GM12873 (cell line): ENCODE results near the gene DCUN1D1.

Source experiments
- TF ChIP-seq, protein P1 (sequence below): IDR thresholded peaks from 2 replicates; pipeline ENCODE4 v1.5.1; 2012; ENCODE audit warnings: low read depth, mild to moderate bottlenecking, moderate library complexity, low read length, control low read depth; ENCODE audit not compliant: insufficient read depth; ENCODE audit errors: missing control alignments

DCUN1D1 gene

GRCh38 chr3:182971637-182972036, 8.7 kb downstream of the DCUN1D1 start:
- TF ChIP-seq, protein P1, sequence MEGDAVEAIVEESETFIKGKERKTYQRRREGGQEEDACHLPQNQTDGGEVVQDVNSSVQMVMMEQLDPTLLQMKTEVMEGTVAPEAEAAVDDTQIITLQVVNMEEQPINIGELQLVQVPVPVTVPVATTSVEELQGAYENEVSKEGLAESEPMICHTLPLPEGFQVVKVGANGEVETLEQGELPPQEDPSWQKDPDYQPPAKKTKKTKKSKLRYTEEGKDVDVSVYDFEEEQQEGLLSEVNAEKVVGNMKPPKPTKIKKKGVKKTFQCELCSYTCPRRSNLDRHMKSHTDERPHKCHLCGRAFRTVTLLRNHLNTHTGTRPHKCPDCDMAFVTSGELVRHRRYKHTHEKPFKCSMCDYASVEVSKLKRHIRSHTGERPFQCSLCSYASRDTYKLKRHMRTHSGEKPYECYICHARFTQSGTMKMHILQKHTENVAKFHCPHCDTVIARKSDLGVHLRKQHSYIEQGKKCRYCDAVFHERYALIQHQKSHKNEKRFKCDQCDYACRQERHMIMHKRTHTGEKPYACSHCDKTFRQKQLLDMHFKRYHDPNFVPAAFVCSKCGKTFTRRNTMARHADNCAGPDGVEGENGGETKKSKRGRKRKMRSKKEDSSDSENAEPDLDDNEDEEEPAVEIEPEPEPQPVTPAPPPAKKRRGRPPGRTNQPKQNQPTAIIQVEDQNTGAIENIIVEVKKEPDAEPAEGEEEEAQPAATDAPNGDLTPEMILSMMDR = no peak

DNA sequence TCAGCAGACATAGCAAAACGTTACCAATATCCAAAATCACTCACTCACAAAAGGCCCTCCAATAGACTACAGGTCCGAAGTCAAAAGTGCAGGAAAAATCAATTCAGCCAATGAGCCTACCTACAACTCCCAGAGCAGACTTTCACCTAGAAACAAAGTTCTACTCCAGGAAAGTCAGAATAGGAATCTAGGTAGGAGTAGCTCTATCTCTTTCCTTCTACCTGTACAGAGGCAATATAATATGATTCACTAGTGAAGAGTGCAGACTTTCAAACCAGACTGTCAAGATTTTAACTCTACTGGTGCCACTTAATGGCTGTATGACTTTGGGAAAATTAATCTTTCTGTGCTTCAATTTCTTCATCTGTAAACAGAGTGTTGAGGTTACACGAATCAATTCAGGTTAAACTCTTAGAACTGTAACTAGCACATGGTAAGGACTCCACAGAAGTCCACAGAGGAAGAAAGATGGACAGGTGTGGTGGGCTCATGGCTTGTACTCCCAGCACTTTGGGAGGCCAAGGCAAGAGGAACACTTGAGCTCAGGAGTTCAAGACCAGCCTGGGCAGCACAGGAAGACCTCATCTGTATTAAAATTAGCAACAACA, 9.4 kb downstream of the DCUN1D1 start:
- TF ChIP-seq, protein P1 = no peak

- TF ChIP-seq, protein P1 = no peak
These were observed 10.5 kb downstream of the DCUN1D1 start for GRCh38 chr3:182969853-182970252.

DNA sequence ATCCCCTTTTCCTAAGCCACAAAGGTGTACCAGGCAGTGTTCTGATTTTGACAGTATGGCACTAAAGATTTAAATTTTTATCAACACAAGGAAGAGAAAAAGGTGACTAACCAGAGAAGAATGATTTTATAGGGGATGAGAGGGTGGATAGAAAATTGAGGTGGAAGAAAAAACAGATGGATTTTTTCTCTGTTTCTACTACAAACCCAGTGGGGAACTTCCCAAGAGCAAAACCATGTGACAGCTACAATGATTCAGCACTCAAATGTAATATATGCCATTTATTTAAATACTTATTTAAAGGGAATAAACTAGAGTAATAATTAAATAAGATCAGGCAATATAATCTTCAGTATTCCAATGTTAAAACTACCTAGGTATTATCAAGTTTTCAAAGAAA, 11.1 kb downstream of the DCUN1D1 start:
- TF ChIP-seq, protein P1 = no peak

- TF ChIP-seq, protein P1 = no peak
These were observed 12.8 kb downstream of the DCUN1D1 start for GRCh38 chr3:182967218-182968204.

DNA sequence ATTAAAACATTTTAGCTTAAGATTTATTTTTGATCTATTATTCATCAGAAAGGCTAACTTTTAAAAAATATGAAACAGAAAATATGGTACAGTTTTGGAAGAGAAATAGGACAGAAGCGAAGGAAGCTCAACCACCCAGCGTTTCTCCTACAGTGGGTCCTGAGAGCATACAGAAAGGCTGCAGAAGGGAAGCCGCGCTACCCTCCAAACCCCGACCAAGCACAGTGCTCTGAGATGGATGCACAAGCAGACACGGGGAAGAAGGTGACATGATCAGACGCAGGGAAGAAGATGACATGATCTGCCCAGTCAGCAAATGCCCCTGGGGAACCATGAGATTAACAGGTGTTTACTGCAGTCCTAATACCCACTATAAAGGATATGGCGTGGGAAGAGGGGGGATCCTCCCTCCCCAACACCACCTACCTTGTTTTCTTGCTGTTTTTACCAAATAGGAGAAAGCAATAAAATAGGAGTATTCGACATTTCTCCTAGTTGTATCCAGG, 14.4 kb downstream of the DCUN1D1 start:
- TF ChIP-seq, protein P1 = no peak

DNA sequence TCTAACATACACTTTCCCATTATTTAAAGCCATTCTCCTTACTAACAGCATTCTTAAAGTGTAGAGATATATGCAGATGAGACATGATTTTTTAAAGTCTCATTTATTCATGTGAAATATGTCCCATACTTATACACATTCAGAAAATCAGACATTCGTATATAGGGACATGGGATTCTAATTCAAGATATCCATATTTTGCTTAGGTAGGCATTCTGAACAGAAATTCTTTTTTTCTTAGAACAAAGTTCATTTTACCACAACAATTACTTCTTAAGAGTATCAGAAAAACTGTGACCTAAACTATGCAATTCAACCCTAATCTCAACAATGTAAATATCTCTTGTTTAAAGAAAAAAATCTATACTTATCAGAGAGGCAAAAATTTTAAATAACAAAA, 16.2 kb downstream of the DCUN1D1 start:
- TF ChIP-seq, protein P1 = no peak
